HG03196 (cell line): ENCODE results near the gene SH3BP2.

Source experiments
- ATAC-seq: cut with Tn5 transposase; IDR thresholded peaks from one replicate; pipeline ENCODE4 v1.9.1; 2021; ENCODE audit not compliant: unreplicated experiment

The SH3BP2 gene

GRCh38 chr4:2830632-2831610, 38.0 kb downstream of the SH3BP2 start:
- ATAC-seq: no peak

- ATAC-seq: no peak
Measured at GRCh38 chr4:2831611-2832308, 38.9 kb downstream of the SH3BP2 start.

- peak; percentile 54 for ATAC-seq
Measured at GRCh38 chr4:2832309-2832980, 39.6 kb downstream of the SH3BP2 start.

- no peak for ATAC-seq
Measured at GRCh38 chr4:2832981-2833670, 40.2 kb downstream of the SH3BP2 start.

DNA sequence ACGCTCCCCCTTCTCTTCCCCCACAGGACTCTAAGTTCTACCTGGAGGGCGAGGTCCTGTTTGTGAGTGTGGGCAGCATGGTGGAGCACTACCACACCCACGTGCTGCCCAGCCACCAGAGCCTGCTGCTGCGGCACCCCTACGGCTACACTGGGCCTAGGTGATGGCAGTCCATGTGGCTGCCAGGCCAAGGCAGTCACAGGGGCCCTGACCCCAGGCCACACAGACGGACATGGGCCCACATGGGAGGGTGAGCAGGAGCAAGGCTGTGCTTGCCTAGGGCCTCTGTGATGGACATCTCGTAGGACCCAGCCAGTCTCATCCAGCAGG, 40.8 kb downstream of the SH3BP2 start:
- ATAC-seq: no peak

DNA sequence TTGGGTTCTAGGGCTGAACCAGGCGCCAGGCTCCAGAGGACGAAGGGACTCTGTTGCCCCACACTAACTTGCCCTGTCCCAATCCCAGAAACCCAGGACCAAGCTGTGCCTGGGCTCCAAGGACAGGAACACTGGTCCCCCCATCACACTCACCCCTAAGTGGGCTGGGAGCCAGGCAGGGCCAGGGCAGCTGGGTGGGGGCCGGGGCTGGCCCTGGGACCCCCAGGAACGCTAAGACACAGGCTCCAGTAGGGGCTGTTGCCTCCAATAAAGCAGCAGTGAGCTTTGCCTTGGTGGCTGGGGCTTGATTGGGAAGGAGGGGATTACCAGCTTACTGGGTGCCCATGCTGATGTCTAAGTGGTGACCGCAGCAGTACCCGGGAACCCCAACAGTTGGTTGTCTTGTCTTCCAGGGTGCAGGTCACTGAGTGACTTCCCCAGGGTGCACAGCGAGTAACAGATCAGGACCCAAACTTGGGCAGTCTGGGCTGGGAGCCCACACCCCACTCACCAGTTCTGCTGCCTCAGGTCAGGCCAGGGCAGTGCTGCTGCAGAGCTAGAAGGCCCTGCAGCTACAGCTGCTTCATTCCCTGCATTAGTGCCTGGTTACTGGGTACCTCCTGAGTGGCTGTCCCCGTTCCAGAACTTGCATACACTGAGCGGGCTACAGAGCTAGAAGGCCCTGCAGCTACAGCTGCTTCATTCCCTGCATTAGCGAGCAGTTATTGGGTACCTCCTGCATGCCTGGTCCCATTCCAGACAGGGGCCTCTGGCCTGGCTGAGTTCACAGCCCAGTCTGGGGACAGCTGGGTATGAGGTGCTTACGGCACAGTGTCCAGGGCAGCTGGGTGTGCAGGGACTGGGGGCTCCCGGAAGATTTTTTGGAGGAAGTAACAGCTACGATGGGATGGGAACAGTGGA, 41.4 kb downstream of the SH3BP2 start:
- no peak for ATAC-seq

DNA sequence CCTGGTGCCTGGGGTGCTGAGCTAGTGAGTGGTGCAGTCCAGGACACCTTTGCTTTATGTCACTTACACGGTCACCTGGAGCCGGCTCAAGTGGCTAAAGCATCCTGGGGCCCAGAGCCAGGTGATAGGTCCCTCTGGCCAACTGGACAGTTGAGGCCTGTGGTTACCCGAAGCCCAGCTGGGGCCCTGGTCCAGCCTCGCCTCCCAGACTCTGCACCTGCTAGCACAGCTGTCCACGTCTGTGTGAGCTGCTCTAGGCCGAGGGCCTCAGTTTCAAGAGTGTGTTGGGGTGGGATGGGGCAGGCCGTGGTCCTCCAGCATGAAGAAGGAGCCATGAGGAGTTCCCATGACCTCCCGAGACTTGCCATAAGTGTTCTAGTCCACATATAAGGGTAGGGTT, 43.1 kb downstream of the SH3BP2 start:
- ATAC-seq: no peak

- no peak for ATAC-seq
Measured at GRCh38 chr4:2836391-2836859, 43.5 kb downstream of the SH3BP2 start.

DNA sequence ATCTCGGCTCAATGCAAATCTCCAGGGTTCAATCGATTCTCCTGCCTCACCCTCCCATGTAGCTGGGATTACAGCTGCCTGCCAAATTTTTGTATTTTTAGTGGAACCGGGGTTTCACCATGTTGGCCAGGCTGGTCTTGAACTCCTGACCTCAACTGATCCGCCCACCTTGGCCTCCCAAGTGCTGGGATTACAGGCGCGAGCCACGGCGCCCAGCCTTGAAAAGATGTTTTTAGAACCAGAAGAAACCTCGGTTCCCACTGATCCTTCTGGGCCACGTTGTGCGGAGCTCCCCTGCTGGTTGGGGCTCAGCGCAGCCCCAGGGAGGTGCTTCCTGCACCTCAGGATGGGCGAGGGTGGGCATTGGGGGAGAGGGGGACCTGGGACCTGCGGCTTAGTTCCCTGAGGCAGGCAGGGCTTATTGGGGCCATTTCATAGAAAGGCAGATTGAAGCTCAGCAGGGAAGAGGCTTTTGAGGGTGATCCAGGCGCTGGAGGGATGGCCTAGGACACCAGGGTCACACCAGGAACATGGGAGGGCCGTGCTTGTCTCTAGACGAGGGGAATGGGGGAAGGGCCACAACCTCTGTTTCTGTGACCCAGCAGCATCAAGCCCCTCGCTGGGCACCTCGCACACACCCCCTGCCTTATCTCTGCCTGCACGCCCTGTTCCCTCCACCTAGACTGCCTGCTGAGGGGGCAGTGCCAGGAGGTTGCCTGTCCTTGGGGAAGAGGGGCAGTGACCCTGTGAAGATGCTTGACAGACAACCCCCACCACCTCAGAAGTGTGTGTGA, 44.4 kb downstream of the SH3BP2 start:
- ATAC-seq: no peak

DNA sequence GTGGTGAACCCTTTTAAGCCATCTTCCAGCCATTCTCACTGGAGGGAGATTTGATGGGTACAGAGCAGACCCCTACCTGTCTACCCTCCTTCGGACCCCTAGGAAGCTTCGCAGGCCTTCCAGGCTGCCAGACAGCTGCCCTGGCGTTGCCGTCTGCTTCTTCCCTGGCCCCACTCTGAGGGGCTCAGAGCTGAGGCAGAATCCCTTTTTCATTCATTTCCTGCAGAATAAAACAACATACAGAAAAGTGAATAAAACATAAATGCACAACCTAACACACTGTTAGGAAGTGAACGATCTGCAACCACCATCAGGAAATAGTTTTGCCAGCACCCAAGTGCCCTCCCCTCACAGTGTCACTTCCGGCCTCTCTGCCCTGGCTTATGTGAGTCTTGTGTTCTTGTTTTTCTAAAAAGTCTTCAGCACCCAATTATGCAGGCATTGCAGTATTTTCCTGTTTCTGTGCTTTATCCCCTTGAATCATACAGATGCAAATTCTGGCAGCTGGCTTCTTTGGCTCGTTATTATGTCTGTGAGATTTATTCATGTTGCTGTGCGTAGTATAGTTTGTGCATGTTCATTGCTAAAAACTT, 45.1 kb downstream of the SH3BP2 start:
- ATAC-seq: no peak

DNA sequence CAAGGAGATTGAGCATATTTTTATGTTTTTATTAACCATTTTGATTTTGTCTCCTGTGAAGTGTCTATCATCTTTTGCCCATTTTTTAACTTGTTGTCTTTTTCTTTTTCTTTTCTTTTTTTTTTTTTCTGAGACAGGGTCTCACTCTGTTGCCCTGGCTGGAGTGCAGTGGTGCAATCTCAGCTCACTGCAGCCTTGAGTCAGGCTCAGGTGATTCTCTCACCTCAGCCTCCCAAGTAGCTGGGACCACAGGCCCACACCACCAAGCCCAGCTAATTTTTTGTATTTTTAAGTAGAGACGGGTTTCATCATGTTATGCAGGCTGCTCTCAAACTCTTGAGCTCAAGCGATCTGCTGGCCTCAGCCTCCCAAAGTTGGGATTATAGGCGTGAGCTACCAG, 46.2 kb downstream of the SH3BP2 start:
- ATAC-seq: no peak

DNA sequence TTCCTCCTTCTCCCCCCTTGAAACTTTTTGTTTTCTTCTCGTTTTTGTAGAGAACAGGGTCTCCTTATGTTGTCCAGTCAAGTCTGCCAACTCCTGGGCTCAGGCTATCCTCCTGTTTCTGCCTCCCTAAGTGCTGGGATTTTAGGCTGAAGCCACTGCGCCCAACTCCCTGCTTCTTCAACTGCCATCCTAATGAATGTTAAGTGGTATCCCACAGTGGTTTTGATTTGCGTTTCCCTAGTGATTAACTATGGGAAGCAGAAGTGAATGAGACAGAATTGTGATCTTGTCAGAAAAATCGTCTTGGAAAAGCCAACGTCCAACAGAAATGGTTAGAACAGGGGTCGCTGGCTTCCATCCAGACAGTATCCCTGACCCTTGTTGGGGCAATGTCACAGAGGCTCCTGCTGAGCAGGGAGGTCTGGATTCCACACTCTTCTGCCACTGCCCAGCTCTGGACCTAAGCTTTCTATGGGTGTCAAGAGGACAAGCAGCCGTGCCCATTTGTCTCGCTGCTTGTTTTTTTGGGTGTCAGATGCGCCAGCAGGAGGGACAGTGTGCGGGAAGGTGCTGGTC, 49.9 kb downstream of the SH3BP2 start:
- ATAC-seq: peak; percentile 3

DNA sequence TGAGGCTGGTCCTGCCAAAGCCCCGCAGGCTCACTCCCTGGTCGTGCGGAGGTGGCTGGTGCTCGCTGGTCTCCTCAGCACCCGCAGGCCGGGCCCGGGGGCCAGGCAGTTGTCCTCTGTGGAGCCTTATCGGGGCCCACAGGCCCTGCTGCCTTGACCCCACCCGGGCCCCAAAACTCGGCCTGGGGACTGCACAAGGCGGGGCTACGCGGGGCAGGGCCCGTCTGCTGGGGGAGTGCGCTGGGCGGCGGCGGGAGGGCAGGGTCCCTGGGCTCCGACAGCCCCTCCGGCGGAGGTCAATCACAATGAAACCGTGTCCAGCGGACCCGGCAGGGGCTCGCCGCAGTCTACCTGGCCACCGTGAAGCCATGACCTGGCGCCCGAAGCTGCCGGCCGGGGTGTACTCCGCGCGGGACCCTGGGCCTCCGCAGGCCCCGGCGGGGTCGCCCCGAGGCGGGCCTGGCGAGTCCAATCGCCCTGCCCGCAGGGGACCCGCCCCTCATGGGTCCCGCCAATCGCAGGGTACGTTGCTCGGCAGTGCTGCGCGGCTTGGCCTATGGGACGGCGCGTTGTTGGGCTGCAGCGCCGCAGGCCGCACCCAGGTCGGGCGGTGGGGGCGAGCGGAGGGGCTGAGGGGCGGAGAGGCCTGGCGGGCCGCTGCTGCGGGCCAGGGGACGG, 50.5 kb downstream of the SH3BP2 start, which contains the start of gene ADD1:
TSS of gene ADD1 (plus strand) at position 582 of the 678 bp plus-strand sequence. CDS start 32,072 bp downstream, outside the sequence.
- ATAC-seq: peak; percentile 77

- ATAC-seq: no peak
Measured at GRCh38 chr4:2843941-2844584, 51.2 kb downstream of the SH3BP2 start.

GRCh38 chr4:2846172-2846571, 53.3 kb downstream of the SH3BP2 start:
- no peak for ATAC-seq

DNA sequence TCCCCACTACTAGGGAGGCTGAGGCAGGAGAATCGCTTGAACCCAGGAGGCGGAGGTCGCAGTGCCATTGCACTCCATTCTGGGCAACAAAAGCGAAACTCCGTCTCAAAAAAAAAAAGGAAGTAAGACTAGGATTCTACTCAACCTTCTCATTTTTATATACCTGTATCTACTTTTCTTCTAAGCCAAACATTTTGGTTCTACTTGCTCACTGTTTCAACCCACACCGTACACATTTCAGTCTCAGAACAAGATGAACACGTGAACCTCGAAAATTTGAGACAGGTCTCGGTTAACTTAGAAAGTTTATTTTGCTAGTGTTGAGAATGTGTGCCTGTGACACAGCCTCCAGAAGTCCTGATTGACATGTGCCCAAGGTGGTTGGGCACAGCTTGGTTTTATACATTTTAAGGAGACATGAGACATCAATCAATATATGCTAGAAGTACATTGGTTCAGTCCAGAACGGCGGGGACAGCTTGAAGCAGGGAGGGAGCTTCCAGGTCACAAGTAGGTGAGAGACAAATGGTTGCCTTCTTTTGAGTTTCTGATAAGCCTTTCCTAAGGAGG, 54.5 kb downstream of the SH3BP2 start:
- no peak for ATAC-seq

DNA sequence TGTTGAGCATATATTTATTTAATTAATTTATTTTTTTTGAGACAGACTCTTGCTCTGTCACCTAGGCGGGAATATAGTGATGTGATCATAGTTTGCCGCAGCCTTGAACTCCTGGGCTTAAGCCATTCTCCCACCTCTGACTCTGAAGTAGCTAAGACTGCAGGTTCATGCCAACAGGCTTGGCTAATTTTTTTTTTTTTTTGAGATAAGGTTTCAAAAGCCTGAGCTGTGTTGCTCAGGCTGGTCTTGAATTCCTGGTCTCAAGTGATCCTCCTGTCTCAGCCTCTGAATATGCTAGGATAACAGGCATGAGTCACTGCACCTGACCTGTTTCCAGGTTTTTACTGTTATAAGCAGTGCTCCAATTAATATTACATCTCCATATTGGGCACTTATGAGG, 55.6 kb downstream of the SH3BP2 start:
- ATAC-seq: no peak
